GM19397 (cell line): Measurements from ENCODE around the gene HTR1E.
"Not testable (repeated sequence)": the region's sequence is repeated elsewhere in the genome, so short reads cannot be mapped to it uniquely, and the experiment has no call there.

Experiments
- ATAC-seq: cut with Tn5 transposase; IDR thresholded peaks from one replicate; pipeline ENCODE4 v1.9.1; 2021; ENCODE audit warnings: mild to moderate bottlenecking, moderate library complexity; ENCODE audit not compliant: unreplicated experiment

The HTR1E gene

GRCh38 chr6:86969573-86969972, 32.2 kb downstream of the HTR1E start:
- no peak for ATAC-seq

- ATAC-seq = no peak
Observed at GRCh38 chr6:86973088-86973487, 35.8 kb downstream of the HTR1E start.

- no peak for ATAC-seq
Observed at GRCh38 chr6:86978251-86978650, 40.9 kb downstream of the HTR1E start.

GRCh38 chr6:87001494-87001893, 64.2 kb downstream of the HTR1E start:
- ATAC-seq = no peak

GRCh38 chr6:87002391-87002790, 65.1 kb downstream of the HTR1E start:
- ATAC-seq = not testable (repeated sequence)

GRCh38 chr6:87006541-87006940, 69.2 kb downstream of the HTR1E start:
- not testable (repeated sequence) for ATAC-seq

GRCh38 chr6:87009581-87009980, 72.3 kb downstream of the HTR1E start:
- not testable (repeated sequence) for ATAC-seq

GRCh38 chr6:87012035-87012434, 74.7 kb downstream of the HTR1E start:
- ATAC-seq = no peak

- ATAC-seq = no peak
Observed at GRCh38 chr6:87012743-87013142, 75.4 kb downstream of the HTR1E start.

- no peak for ATAC-seq
Observed at GRCh38 chr6:87016772-87017171, 79.4 kb downstream of the HTR1E start.

GRCh38 chr6:87027021-87027420, 89.7 kb downstream of the HTR1E start:
- no peak for ATAC-seq

GRCh38 chr6:87029711-87030314, 92.5 kb downstream of the HTR1E start:
- no peak for ATAC-seq

GRCh38 chr6:87040729-87041128, 103.4 kb downstream of the HTR1E start:
- ATAC-seq = no peak

GRCh38 chr6:87045521-87046075, 108.3 kb downstream of the HTR1E start:
- no peak for ATAC-seq

- ATAC-seq = no peak
Observed at GRCh38 chr6:87049779-87050178, 112.5 kb downstream of the HTR1E start.

GRCh38 chr6:87053312-87053711, 116.0 kb downstream of the HTR1E start:
- ATAC-seq = no peak

- no peak for ATAC-seq
Observed at GRCh38 chr6:87054143-87054833, 117.0 kb downstream of the HTR1E start.

GRCh38 chr6:87059943-87060342, 122.6 kb downstream of the HTR1E start:
- ATAC-seq = no peak

- no peak for ATAC-seq
Observed at GRCh38 chr6:87065117-87065516, 127.8 kb downstream of the HTR1E start.
